ENCODE results near the gene CDH24.

Gene CDH24

GRCh38 chr14:23102801-23103200 is 45.5 kb upstream of the CDH24 start:
- TF ChIP-seq GABPA (IDR thresholded peaks at IDR 0.05; ENCODE audit: low read depth) (no peak), CTCF (IDR thresholded peaks at IDR 0.05; ENCODE audit: insufficient read depth, low read length) (no peak), POLR2AphosphoS5 (IDR thresholded peaks at IDR 0.05; ENCODE audit: low read depth) (no peak), SPI1 (IDR thresholded peaks at IDR 0.05; ENCODE audit: borderline replicate concordance, low read depth) (no peak), REST (IDR thresholded peaks at IDR 0.05; ENCODE audit: insufficient replicate concordance, low read depth) (no peak)
- Histone ChIP-seq H3K4me3 (replicated peaks; ENCODE audit: insufficient read depth, low read length) (no peak overlapping the region), H3K27me3 (ENCODE audit: insufficient read depth, poor library complexity, severe bottlenecking) (no peaks in the 10 kb centered on the region), H3K27ac (replicated peaks) (no peak overlapping the region)
- no peak for DNase-seq (ENCODE audit: low read depth in 1 of 2, low spot score in 1 of 2)

GRCh38 chr14:23101986-23102625 is 44.8 kb upstream of the CDH24 start:
- Histone ChIP-seq H3K27ac (replicated peaks) (no peak overlapping the region), H3K27me3 (ENCODE audit: insufficient read depth, poor library complexity, severe bottlenecking) (no peaks in the 10 kb centered on the region), H3K4me3 (replicated peaks; ENCODE audit: insufficient read depth, low read length) (no peak overlapping the region)
- TF ChIP-seq CTCF (IDR thresholded peaks at IDR 0.05; ENCODE audit: insufficient read depth, low read length) (no peak), REST (IDR thresholded peaks at IDR 0.05; ENCODE audit: insufficient replicate concordance, low read depth) (no peak), GABPA (IDR thresholded peaks at IDR 0.05; ENCODE audit: low read depth) (no peak), POLR2AphosphoS5 (IDR thresholded peaks at IDR 0.05; ENCODE audit: low read depth) (no peak), SPI1 (IDR thresholded peaks at IDR 0.05; ENCODE audit: borderline replicate concordance, low read depth) (no peak)
- no peak for DNase-seq (ENCODE audit: low read depth in 1 of 2, low spot score in 1 of 2)

GRCh38 chr14:23101213-23101970 is 44.1 kb upstream of the CDH24 start:
- no peak overlapping the region for H3K4me3 ChIP-seq (replicated peaks; ENCODE audit: insufficient read depth, low read length)
- no peak for DNase-seq (ENCODE audit: low read depth in 1 of 2, low spot score in 1 of 2)
- no peaks in the 10 kb centered on the region for H3K27me3 ChIP-seq (ENCODE audit: insufficient read depth, poor library complexity, severe bottlenecking)
- TF ChIP-seq SPI1 (IDR thresholded peaks at IDR 0.05; ENCODE audit: borderline replicate concordance, low read depth): no peak
- no peak for TF ChIP-seq REST (IDR thresholded peaks at IDR 0.05; ENCODE audit: insufficient replicate concordance, low read depth)
- TF ChIP-seq POLR2AphosphoS5 (IDR thresholded peaks at IDR 0.05; ENCODE audit: low read depth): no peak
- no peak for TF ChIP-seq GABPA (IDR thresholded peaks at IDR 0.05; ENCODE audit: low read depth)
- no peak for TF ChIP-seq CTCF (IDR thresholded peaks at IDR 0.05; ENCODE audit: insufficient read depth, low read length)
- H3K27ac ChIP-seq (replicated peaks): no peak overlapping the region

Data from HL-60 (cell line).